ENCODE data around the gene SGO1. TPM values are rescaled to one million over a fixed set of nuclear protein-coding genes. Genes with fewer than 3 reads are reported as not detected.
A peak's percentile ranks its signal among the peaks of the same experiment; 100 is the strongest.

SGO1 gene
- total and polyA plus RNA-seq, 5 donors from 2014 or later, result 0.56 to 2.7 (median 2.1) TPM

GRCh38 chr3:20141316-20141715 is 44.7 kb downstream of the SGO1 start:
- Histone ChIP-seq H3K9me3 (ENCODE audit: control insufficient read depth in 2 of 2, low read length in 2 of 2) (no peaks in the 10 kb centered on the region), H3K27ac (ENCODE audit: insufficient read depth, low read length, poor library complexity, severe bottlenecking) (no peak overlapping the region), H3K4me3 (ENCODE audit: low read depth, low read length) (no peak overlapping the region), H3K36me3 (ENCODE audit: control insufficient read depth, insufficient read depth, low read length) (peaks cover 64% of the 10 kb centered on the region), H3K27me3 (ENCODE audit: control insufficient read depth, insufficient read depth, low read length) (no peaks in the 10 kb centered on the region), H3K4me1 (ENCODE audit: control insufficient read depth, insufficient read depth, low read length, poor library complexity, severe bottlenecking) (no peaks in the 10 kb centered on the region)
- peaks cover 55% of the 10 kb centered on the region for H3K36me3 Mint-ChIP-seq
- peaks cover 0 to 2% (median 0%) of the 10 kb centered on the region in 7 donors for H3K9me3 Mint-ChIP-seq
- no peak overlapping the region for H3K4me3 Mint-ChIP-seq
- H3K27me3 Mint-ChIP-seq, result no peaks in the 10 kb centered on the region
- DNase-seq (no peak), ATAC-seq (ENCODE audit: low read depth in 2 of 2) (no peak)
- peaks cover 0 to 8% (median 4%) of the 10 kb centered on the region in 4 donors for H3K4me1 Mint-ChIP-seq
- H3K27ac Mint-ChIP-seq, result no peak overlapping the region

- peak overlapping the region in 1 of 3 donors; percentile 12 for H3K27ac Mint-ChIP-seq
- peaks cover 0 to 2% (median 0%) of the 10 kb centered on the region in 7 donors for H3K9me3 Mint-ChIP-seq
- no peak overlapping the region for H3K4me3 Mint-ChIP-seq
- no peaks in the 10 kb centered on the region for H3K27me3 Mint-ChIP-seq
- peaks cover 0 to 7% (median 2%) of the 10 kb centered on the region in 4 donors for H3K4me1 Mint-ChIP-seq
- ATAC-seq (ENCODE audit: low read depth in 2 of 2) (no peak), DNase-seq (no peak)
- Histone ChIP-seq H3K27ac (ENCODE audit: insufficient read depth, low read length, poor library complexity, severe bottlenecking) (no peak overlapping the region), H3K4me1 (ENCODE audit: control insufficient read depth, insufficient read depth, low read length, poor library complexity, severe bottlenecking) (no peaks in the 10 kb centered on the region), H3K9me3 (ENCODE audit: control insufficient read depth in 2 of 2, low read length in 2 of 2) (no peaks in the 10 kb centered on the region), H3K36me3 (ENCODE audit: control insufficient read depth, insufficient read depth, low read length) (peaks cover 61% of the 10 kb centered on the region), H3K4me3 (ENCODE audit: low read depth, low read length) (no peak overlapping the region), H3K27me3 (ENCODE audit: control insufficient read depth, insufficient read depth, low read length) (no peaks in the 10 kb centered on the region)
- H3K36me3 Mint-ChIP-seq, result peaks cover 56% of the 10 kb centered on the region
These were observed 45.1 kb downstream of the SGO1 start for GRCh38 chr3:20140881-20141280.

GRCh38 chr3:20137647-20138046 is 48.4 kb downstream of the SGO1 start:
- Mint-ChIP-seq H3K27me3 (no peaks in the 10 kb centered on the region), H3K36me3 (peaks cover 57% of the 10 kb centered on the region), H3K27ac (no peak overlapping the region), H3K9me3 (peaks cover 0 to 2% (median 0%) of the 10 kb centered on the region in 7 donors), H3K4me3 (peak overlapping the region in 1 of 4 donors; percentile 43), H3K4me1 (peaks cover 0 to 8% (median 3%) of the 10 kb centered on the region in 4 donors)
- Histone ChIP-seq H3K36me3 (ENCODE audit: control insufficient read depth, insufficient read depth, low read length) (peaks cover 54% of the 10 kb centered on the region), H3K4me3 (ENCODE audit: low read depth, low read length) (no peak overlapping the region), H3K4me1 (ENCODE audit: control insufficient read depth, insufficient read depth, low read length, poor library complexity, severe bottlenecking) (no peaks in the 10 kb centered on the region), H3K27me3 (ENCODE audit: control insufficient read depth, insufficient read depth, low read length) (no peaks in the 10 kb centered on the region), H3K9me3 (ENCODE audit: control insufficient read depth in 2 of 2, low read length in 2 of 2) (no peaks in the 10 kb centered on the region), H3K27ac (ENCODE audit: insufficient read depth, low read length, poor library complexity, severe bottlenecking) (no peak overlapping the region)
- ATAC-seq (ENCODE audit: low read depth in 2 of 2) (no peak), DNase-seq (no peak)

DNA sequence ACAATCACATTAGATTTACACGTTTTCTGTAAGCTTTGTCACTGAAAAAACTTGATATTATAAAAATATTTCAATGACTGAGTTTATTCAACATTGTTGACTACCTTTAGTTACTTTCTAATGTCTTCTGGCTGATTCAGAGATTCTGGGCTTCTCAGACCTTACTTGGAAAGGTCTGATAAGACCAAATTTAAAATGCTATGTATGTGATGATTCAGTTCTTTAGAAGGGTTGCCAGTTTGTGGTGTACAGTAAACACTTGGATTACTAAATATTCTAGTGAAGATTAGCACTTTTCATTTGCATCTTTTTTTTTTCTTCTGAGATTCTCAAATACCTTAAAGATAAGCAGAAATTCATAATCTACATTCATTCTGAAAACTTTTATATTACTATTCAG is 49.8 kb downstream of the SGO1 start:
- no peaks in the 10 kb centered on the region for H3K4me1 ChIP-seq (ENCODE audit: control insufficient read depth, insufficient read depth, low read length, poor library complexity, severe bottlenecking)
- peaks cover 44% of the 10 kb centered on the region for H3K36me3 Mint-ChIP-seq

GRCh38 chr3:20130106-20130505 is 55.9 kb downstream of the SGO1 start:
- H3K27ac Mint-ChIP-seq, result peak overlapping the region in 1 of 3 donors; percentile 47
- no peaks in the 10 kb centered on the region for H3K9me3 Mint-ChIP-seq
- DNase-seq, result no peak
- peaks cover 0 to 19% (median 7%) of the 10 kb centered on the region in 4 donors for H3K4me1 Mint-ChIP-seq
- no peak overlapping the region for H3K27ac ChIP-seq (ENCODE audit: insufficient read depth, low read length, poor library complexity, severe bottlenecking)
- H3K36me3 Mint-ChIP-seq, result peaks cover 57% of the 10 kb centered on the region
- H3K4me3 ChIP-seq (ENCODE audit: low read depth, low read length), result no peak overlapping the region
- no peaks in the 10 kb centered on the region for H3K4me1 ChIP-seq (ENCODE audit: control insufficient read depth, insufficient read depth, low read length, poor library complexity, severe bottlenecking)
- no peak for ATAC-seq (ENCODE audit: low read depth in 2 of 2)
- H3K36me3 ChIP-seq (ENCODE audit: control insufficient read depth, insufficient read depth, low read length), result peaks cover 48% of the 10 kb centered on the region
- no peaks in the 10 kb centered on the region for H3K27me3 Mint-ChIP-seq
- no peak overlapping the region for H3K4me3 Mint-ChIP-seq
- no peaks in the 10 kb centered on the region for H3K27me3 ChIP-seq (ENCODE audit: control insufficient read depth, insufficient read depth, low read length)
- H3K9me3 ChIP-seq (ENCODE audit: control insufficient read depth in 2 of 2, low read length in 2 of 2), result no peaks in the 10 kb centered on the region

More for the DNA sequence above, 49.8 kb downstream of the SGO1 start:
- no peak overlapping the region for H3K4me3 Mint-ChIP-seq
- H3K27ac ChIP-seq (ENCODE audit: insufficient read depth, low read length, poor library complexity, severe bottlenecking), result no peak overlapping the region
- no peaks in the 10 kb centered on the region for H3K9me3 Mint-ChIP-seq
- H3K9me3 ChIP-seq (ENCODE audit: control insufficient read depth in 2 of 2, low read length in 2 of 2), result no peaks in the 10 kb centered on the region
- H3K27me3 Mint-ChIP-seq, result no peaks in the 10 kb centered on the region
- no peak overlapping the region for H3K4me3 ChIP-seq (ENCODE audit: low read depth, low read length)
- no peak for ATAC-seq (ENCODE audit: low read depth in 2 of 2)
- H3K4me1 Mint-ChIP-seq, result peaks cover 0 to 8% (median 3%) of the 10 kb centered on the region in 4 donors
- peaks cover 42% of the 10 kb centered on the region for H3K36me3 ChIP-seq (ENCODE audit: control insufficient read depth, insufficient read depth, low read length)
- H3K27me3 ChIP-seq (ENCODE audit: control insufficient read depth, insufficient read depth, low read length), result no peaks in the 10 kb centered on the region
- no peak for DNase-seq
- H3K27ac Mint-ChIP-seq, result peak overlapping the region in 1 of 3 donors; percentile 23

- H3K27me3 ChIP-seq (ENCODE audit: control insufficient read depth, insufficient read depth, low read length), result no peaks in the 10 kb centered on the region
- peaks cover 58% of the 10 kb centered on the region for H3K36me3 ChIP-seq (ENCODE audit: control insufficient read depth, insufficient read depth, low read length)
- no peaks in the 10 kb centered on the region for H3K9me3 Mint-ChIP-seq
- no peaks in the 10 kb centered on the region for H3K9me3 ChIP-seq (ENCODE audit: control insufficient read depth in 2 of 2, low read length in 2 of 2)
- no peak overlapping the region for H3K27ac ChIP-seq (ENCODE audit: insufficient read depth, low read length, poor library complexity, severe bottlenecking)
- no peak overlapping the region for H3K4me3 ChIP-seq (ENCODE audit: low read depth, low read length)
- H3K4me1 ChIP-seq (ENCODE audit: control insufficient read depth, insufficient read depth, low read length, poor library complexity, severe bottlenecking), result no peaks in the 10 kb centered on the region
- ATAC-seq (ENCODE audit: low read depth in 2 of 2) (no peak), DNase-seq (no peak)
- H3K27me3 Mint-ChIP-seq, result no peaks in the 10 kb centered on the region
- peak overlapping the region in 2 of 3 donors; percentile 61 to 78 for H3K27ac Mint-ChIP-seq
- H3K36me3 Mint-ChIP-seq, result peaks cover 56% of the 10 kb centered on the region
- peaks cover 0 to 16% (median 7%) of the 10 kb centered on the region in 4 donors for H3K4me1 Mint-ChIP-seq
- H3K4me3 Mint-ChIP-seq, result no peak overlapping the region
These were observed 57.6 kb downstream of the SGO1 start for GRCh38 chr3:20128358-20128757.

DNA sequence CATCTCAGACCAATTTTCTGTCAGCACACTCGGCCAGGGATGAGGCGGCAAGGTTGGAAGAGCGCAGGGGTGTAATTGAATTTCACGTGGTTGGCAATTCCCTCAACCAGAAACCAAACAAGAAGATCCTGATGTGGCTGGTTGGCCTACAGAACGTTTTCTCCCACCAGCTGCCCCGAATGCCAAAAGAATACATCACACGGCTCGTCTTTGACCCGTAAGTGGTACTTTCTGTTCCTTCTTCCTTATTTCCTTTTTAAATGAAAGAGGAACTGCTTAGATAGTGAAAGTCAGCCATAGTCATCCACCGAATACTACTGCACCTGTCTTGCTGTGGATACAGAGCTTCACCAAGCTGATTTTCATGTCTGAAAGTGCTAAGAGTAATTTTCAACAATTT is 60.1 kb downstream of the SGO1 start:
- DNase-seq, result no peak
- peaks cover 78% of the 10 kb centered on the region for H3K36me3 ChIP-seq (ENCODE audit: control insufficient read depth, insufficient read depth, low read length)
- H3K4me1 ChIP-seq (ENCODE audit: control insufficient read depth, insufficient read depth, low read length, poor library complexity, severe bottlenecking), result no peaks in the 10 kb centered on the region
- ATAC-seq (ENCODE audit: low read depth in 2 of 2), result peak; percentile 58 to 59
- H3K4me1 Mint-ChIP-seq, result peaks cover 0 to 20% (median 7%) of the 10 kb centered on the region in 4 donors
- H3K4me3 Mint-ChIP-seq, result no peak overlapping the region
- H3K27me3 Mint-ChIP-seq, result no peaks in the 10 kb centered on the region
- no peak overlapping the region for H3K4me3 ChIP-seq (ENCODE audit: low read depth, low read length)
- H3K27ac ChIP-seq (ENCODE audit: insufficient read depth, low read length, poor library complexity, severe bottlenecking), result no peak overlapping the region
- no peaks in the 10 kb centered on the region for H3K9me3 ChIP-seq (ENCODE audit: control insufficient read depth in 2 of 2, low read length in 2 of 2)
- no peaks in the 10 kb centered on the region for H3K27me3 ChIP-seq (ENCODE audit: control insufficient read depth, insufficient read depth, low read length)
- H3K9me3 Mint-ChIP-seq, result no peaks in the 10 kb centered on the region
- H3K36me3 Mint-ChIP-seq, result peaks cover 72% of the 10 kb centered on the region
- peak overlapping the region in 1 of 3 donors; percentile 2 for H3K27ac Mint-ChIP-seq

GRCh38 chr3:20125289-20125688 is 60.7 kb downstream of the SGO1 start:
- peaks cover 73% of the 10 kb centered on the region for H3K36me3 Mint-ChIP-seq
- H3K4me1 ChIP-seq (ENCODE audit: control insufficient read depth, insufficient read depth, low read length, poor library complexity, severe bottlenecking), result no peaks in the 10 kb centered on the region
- no peak overlapping the region for H3K4me3 ChIP-seq (ENCODE audit: low read depth, low read length)

More at GRCh38 chr3:20125289-20125688, 60.7 kb downstream of the SGO1 start:
- Mint-ChIP-seq H3K27me3 (no peaks in the 10 kb centered on the region), H3K4me3 (no peak overlapping the region), H3K27ac (no peak overlapping the region), H3K4me1 (peaks cover 0 to 17% (median 7%) of the 10 kb centered on the region in 4 donors), H3K9me3 (no peaks in the 10 kb centered on the region)
- H3K27me3 ChIP-seq (ENCODE audit: control insufficient read depth, insufficient read depth, low read length), result no peaks in the 10 kb centered on the region
- H3K9me3 ChIP-seq (ENCODE audit: control insufficient read depth in 2 of 2, low read length in 2 of 2), result no peaks in the 10 kb centered on the region
- peaks cover 79% of the 10 kb centered on the region for H3K36me3 ChIP-seq (ENCODE audit: control insufficient read depth, insufficient read depth, low read length)
- no peak overlapping the region for H3K27ac ChIP-seq (ENCODE audit: insufficient read depth, low read length, poor library complexity, severe bottlenecking)
- ATAC-seq (ENCODE audit: low read depth in 2 of 2), result no peak
- no peak for DNase-seq

Data from CD4-positive, CD25-positive, alpha-beta regulatory T cell (primary cell).